ENCODE data around the gene ERP27. TPM values are rescaled to one million over a fixed set of nuclear protein-coding genes. Genes with fewer than 3 reads are reported as not detected.

The ERP27 gene
- total and polyA plus RNA-seq, 2 donors from 2014 or later = 11.0 to 35.3 TPM

DNA sequence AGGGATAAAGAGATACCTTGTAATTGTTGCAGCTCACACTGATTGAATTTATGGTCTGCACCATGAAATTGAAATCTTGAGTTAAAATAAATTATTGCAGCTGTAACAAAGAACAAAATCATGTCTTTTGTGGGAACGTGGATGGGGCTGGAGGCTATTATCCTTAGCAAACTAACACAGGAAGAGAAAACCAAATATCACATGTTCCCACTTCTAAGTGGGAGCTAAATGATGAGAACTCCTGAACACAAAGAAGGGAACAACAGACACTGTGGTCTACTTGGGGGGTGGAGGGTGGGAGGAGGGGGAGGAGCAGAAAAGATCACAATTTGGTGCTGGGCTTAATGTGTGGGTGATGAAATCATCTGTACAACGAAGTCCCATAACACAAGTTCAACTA lies 22.6 kb downstream of the ERP27 start:
- intact Hi-C loops (cut with DNase I) = no loop called here
- DNase-seq (no peak), FAIRE-seq (no peak)
- no peaks in the 10 kb centered on the region for H3K9me3 ChIP-seq (ENCODE audit: control insufficient read depth in 2 of 3, insufficient read depth in 1 of 3, low read length in 3 of 3)
- H3K4me1 ChIP-seq (ENCODE audit: control insufficient read depth in 2 of 3, insufficient read depth in 2 of 3, low read depth in 1 of 3, low read length in 3 of 3) = peaks cover 0 to 7% (median 5%) of the 10 kb centered on the region in 3 donors
- H3K27me3 ChIP-seq (ENCODE audit: control insufficient read depth, insufficient read depth, low read length) = no peaks in the 10 kb centered on the region
- H3K4me3 ChIP-seq (ENCODE audit: low read length in 3 of 3) = no peak overlapping the region
- H3K36me3 ChIP-seq (ENCODE audit: control insufficient read depth in 2 of 3, insufficient read depth in 3 of 3, low read length in 3 of 3) = no peaks in the 10 kb centered on the region
- H3K27ac ChIP-seq (ENCODE audit: low read depth in 2 of 2, low read length in 2 of 2) = no peak overlapping the region
- H3K9ac ChIP-seq (ENCODE audit: low read length in 3 of 3) = no peak overlapping the region
- TF ChIP-seq, protein P1, sequence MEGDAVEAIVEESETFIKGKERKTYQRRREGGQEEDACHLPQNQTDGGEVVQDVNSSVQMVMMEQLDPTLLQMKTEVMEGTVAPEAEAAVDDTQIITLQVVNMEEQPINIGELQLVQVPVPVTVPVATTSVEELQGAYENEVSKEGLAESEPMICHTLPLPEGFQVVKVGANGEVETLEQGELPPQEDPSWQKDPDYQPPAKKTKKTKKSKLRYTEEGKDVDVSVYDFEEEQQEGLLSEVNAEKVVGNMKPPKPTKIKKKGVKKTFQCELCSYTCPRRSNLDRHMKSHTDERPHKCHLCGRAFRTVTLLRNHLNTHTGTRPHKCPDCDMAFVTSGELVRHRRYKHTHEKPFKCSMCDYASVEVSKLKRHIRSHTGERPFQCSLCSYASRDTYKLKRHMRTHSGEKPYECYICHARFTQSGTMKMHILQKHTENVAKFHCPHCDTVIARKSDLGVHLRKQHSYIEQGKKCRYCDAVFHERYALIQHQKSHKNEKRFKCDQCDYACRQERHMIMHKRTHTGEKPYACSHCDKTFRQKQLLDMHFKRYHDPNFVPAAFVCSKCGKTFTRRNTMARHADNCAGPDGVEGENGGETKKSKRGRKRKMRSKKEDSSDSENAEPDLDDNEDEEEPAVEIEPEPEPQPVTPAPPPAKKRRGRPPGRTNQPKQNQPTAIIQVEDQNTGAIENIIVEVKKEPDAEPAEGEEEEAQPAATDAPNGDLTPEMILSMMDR (IDR thresholded peaks at IDR 0.05; ENCODE audit: borderline replicate concordance, extremely low read depth, insufficient read depth) = no peak

- H3K4me3 ChIP-seq (ENCODE audit: low read length in 3 of 3) = no peak overlapping the region
- intact Hi-C loops (cut with DNase I) = no loop called here
- H3K27me3 ChIP-seq (ENCODE audit: control insufficient read depth, insufficient read depth, low read length) = no peaks in the 10 kb centered on the region
- no peak overlapping the region for H3K27ac ChIP-seq (ENCODE audit: low read depth in 2 of 2, low read length in 2 of 2)
- TF ChIP-seq, protein P1 (IDR thresholded peaks at IDR 0.05; ENCODE audit: borderline replicate concordance, extremely low read depth, insufficient read depth) = no peak
- FAIRE-seq (no peak), DNase-seq (peak in 1 of 5 donors; percentile 51)
- no peak overlapping the region for H3K9ac ChIP-seq (ENCODE audit: low read length in 3 of 3)
- H3K4me1 ChIP-seq (ENCODE audit: control insufficient read depth in 2 of 3, insufficient read depth in 2 of 3, low read depth in 1 of 3, low read length in 3 of 3) = peaks cover 0 to 7% (median 5%) of the 10 kb centered on the region in 3 donors
- no peaks in the 10 kb centered on the region for H3K9me3 ChIP-seq (ENCODE audit: control insufficient read depth in 2 of 3, insufficient read depth in 1 of 3, low read length in 3 of 3)
- no peaks in the 10 kb centered on the region for H3K36me3 ChIP-seq (ENCODE audit: control insufficient read depth in 2 of 3, insufficient read depth in 3 of 3, low read length in 3 of 3)
Measured at GRCh38 chr12:14913381-14913781, 25.0 kb downstream of the ERP27 start.

GRCh38 chr12:14911131-14911530 lies 27.2 kb downstream of the ERP27 start:
- no peak overlapping the region for H3K9ac ChIP-seq (ENCODE audit: low read length in 3 of 3)
- DNase-seq = no peak
- no peaks in the 10 kb centered on the region for H3K27me3 ChIP-seq (ENCODE audit: control insufficient read depth, insufficient read depth, low read length)
- intact Hi-C loops (cut with DNase I) = no loop called here
- H3K9me3 ChIP-seq (ENCODE audit: control insufficient read depth in 2 of 3, insufficient read depth in 1 of 3, low read length in 3 of 3) = no peaks in the 10 kb centered on the region
- H3K27ac ChIP-seq (ENCODE audit: low read depth in 2 of 2, low read length in 2 of 2) = no peak overlapping the region
- peaks cover 0 to 7% (median 5%) of the 10 kb centered on the region in 3 donors for H3K4me1 ChIP-seq (ENCODE audit: control insufficient read depth in 2 of 3, insufficient read depth in 2 of 3, low read depth in 1 of 3, low read length in 3 of 3)
- TF ChIP-seq, protein P1 (IDR thresholded peaks at IDR 0.05; ENCODE audit: borderline replicate concordance, extremely low read depth, insufficient read depth) = no peak
- no peak overlapping the region for H3K4me3 ChIP-seq (ENCODE audit: low read length in 3 of 3)
- no peak for FAIRE-seq
- no peaks in the 10 kb centered on the region for H3K36me3 ChIP-seq (ENCODE audit: control insufficient read depth in 2 of 3, insufficient read depth in 3 of 3, low read length in 3 of 3)
